ENCODE measurements around the gene CTU2.

DNA sequence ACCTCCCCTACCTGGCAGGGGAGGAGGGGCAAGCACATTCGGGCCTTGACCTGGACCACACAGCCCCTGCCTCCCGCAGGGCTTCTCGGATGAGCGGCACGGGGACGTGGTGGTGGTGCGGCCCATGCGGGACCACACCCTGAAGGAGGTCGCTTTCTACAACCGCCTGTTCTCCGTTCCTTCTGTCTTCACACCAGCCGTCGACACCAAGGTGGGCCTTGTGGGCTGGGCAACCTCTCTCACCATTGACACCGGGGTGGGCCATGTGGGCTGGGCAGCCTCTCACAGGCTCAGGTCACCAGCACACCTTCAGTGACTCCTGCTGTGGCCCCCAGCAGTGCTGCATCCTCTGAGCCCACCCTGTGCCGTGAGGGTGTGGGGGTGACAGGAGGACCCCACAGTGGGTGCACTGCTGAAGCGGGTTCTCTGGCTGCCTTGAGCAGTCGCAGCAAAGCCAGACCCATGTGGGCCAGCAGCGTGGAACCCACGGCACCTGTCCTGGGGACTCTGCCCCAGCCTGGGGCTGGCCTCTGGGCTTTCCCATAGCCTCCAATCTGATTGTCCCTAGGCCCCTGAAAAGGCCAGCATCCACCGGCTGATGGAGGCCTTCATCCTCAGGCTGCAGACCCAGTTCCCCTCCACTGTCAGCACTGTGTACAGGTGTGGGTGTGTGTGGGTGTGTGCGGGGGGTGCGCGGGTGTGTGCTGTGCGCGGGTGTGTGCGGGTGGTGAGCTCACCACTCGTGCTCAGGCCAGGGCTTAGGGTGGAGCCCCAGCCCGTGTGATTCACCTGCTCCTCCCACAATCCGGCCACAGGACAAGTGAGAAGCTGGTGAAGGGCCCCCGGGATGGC, 7.5 kb downstream of the CTU2 start:
- no peak for TF ChIP-seq YY1 (IDR thresholded peaks at IDR 0.05; ENCODE audit: low read depth)
- TF ChIP-seq, protein P1, sequence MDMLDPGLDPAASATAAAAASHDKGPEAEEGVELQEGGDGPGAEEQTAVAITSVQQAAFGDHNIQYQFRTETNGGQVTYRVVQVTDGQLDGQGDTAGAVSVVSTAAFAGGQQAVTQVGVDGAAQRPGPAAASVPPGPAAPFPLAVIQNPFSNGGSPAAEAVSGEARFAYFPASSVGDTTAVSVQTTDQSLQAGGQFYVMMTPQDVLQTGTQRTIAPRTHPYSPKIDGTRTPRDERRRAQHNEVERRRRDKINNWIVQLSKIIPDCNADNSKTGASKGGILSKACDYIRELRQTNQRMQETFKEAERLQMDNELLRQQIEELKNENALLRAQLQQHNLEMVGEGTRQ (IDR thresholded peaks at IDR 0.05; ENCODE audit: borderline replicate concordance, low read depth, low read length), result no peak
- TF ChIP-seq, protein P2, sequence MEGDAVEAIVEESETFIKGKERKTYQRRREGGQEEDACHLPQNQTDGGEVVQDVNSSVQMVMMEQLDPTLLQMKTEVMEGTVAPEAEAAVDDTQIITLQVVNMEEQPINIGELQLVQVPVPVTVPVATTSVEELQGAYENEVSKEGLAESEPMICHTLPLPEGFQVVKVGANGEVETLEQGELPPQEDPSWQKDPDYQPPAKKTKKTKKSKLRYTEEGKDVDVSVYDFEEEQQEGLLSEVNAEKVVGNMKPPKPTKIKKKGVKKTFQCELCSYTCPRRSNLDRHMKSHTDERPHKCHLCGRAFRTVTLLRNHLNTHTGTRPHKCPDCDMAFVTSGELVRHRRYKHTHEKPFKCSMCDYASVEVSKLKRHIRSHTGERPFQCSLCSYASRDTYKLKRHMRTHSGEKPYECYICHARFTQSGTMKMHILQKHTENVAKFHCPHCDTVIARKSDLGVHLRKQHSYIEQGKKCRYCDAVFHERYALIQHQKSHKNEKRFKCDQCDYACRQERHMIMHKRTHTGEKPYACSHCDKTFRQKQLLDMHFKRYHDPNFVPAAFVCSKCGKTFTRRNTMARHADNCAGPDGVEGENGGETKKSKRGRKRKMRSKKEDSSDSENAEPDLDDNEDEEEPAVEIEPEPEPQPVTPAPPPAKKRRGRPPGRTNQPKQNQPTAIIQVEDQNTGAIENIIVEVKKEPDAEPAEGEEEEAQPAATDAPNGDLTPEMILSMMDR (IDR thresholded peaks at IDR 0.05), result no peak
- no peak for TF ChIP-seq FOXM1 (IDR thresholded peaks at IDR 0.05; ENCODE audit: low read depth)
- no peak for TF ChIP-seq EP300 (IDR thresholded peaks at IDR 0.05; ENCODE audit: borderline replicate concordance in 1 of 2, low read depth in 1 of 2, low read length in 1 of 2)
- TF ChIP-seq, protein P3, sequence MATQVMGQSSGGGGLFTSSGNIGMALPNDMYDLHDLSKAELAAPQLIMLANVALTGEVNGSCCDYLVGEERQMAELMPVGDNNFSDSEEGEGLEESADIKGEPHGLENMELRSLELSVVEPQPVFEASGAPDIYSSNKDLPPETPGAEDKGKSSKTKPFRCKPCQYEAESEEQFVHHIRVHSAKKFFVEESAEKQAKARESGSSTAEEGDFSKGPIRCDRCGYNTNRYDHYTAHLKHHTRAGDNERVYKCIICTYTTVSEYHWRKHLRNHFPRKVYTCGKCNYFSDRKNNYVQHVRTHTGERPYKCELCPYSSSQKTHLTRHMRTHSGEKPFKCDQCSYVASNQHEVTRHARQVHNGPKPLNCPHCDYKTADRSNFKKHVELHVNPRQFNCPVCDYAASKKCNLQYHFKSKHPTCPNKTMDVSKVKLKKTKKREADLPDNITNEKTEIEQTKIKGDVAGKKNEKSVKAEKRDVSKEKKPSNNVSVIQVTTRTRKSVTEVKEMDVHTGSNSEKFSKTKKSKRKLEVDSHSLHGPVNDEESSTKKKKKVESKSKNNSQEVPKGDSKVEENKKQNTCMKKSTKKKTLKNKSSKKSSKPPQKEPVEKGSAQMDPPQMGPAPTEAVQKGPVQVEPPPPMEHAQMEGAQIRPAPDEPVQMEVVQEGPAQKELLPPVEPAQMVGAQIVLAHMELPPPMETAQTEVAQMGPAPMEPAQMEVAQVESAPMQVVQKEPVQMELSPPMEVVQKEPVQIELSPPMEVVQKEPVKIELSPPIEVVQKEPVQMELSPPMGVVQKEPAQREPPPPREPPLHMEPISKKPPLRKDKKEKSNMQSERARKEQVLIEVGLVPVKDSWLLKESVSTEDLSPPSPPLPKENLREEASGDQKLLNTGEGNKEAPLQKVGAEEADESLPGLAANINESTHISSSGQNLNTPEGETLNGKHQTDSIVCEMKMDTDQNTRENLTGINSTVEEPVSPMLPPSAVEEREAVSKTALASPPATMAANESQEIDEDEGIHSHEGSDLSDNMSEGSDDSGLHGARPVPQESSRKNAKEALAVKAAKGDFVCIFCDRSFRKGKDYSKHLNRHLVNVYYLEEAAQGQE (IDR thresholded peaks at IDR 0.05; ENCODE audit: low read depth, low read length), result no peak
- TF ChIP-seq ELF1 (IDR thresholded peaks at IDR 0.05), result no peak
- TF ChIP-seq RFX5 (IDR thresholded peaks at IDR 0.05; ENCODE audit: low read length), result no peak
- TF ChIP-seq GABPA (IDR thresholded peaks at IDR 0.05; ENCODE audit: low read depth), result no peak
- no peak for TF ChIP-seq MXI1 (IDR thresholded peaks at IDR 0.05; ENCODE audit: low read depth, low read length)
- TF ChIP-seq POLR2AphosphoS5 (IDR thresholded peaks at IDR 0.05; ENCODE audit: low read depth, low read length), result no peak
- TF ChIP-seq, protein P4, sequence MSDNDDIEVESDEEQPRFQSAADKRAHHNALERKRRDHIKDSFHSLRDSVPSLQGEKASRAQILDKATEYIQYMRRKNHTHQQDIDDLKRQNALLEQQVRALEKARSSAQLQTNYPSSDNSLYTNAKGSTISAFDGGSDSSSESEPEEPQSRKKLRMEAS (IDR thresholded peaks at IDR 0.05; ENCODE audit: low read depth), result no peak
- no peak for TF ChIP-seq GATA2 (CRISPR knock-in tag; IDR thresholded peaks at IDR 0.05)
